ENCODE measurements around the gene TBC1D22A. TPM values are rescaled to one million over a fixed set of nuclear protein-coding genes. Genes with fewer than 3 reads are reported as not detected.
A peak's percentile ranks its signal among the peaks of the same experiment; 100 is the strongest.

Gene TBC1D22A
- total RNA-seq, 2 donors from 2014 or later: 21.5 to 23.1 TPM

DNA sequence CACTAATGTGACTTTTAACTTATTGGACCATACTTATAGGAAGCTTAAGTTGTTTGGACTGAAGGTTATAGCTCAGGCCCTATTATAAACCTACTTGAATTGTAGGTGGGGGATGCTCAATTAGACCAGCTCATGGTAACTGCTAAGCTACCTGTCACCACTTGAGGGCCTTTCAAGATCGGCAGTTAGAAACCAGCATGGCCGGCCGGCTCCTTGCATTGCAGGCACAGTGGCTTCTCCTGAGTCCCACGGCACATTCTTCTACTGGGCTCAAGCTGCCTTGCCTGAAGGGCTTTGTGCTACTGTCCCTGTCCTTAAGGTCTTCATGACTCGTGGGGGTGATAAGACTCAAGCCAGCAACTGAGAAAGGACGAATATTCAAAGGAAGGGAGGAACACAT is 70.8 kb downstream of the TBC1D22A start:
- 32 to 39% methylated on average over 6 of the region's 6 CpGs for WGBS, 2 donors
- Histone ChIP-seq H3K4me1 (peaks cover 18% of the 10 kb centered on the region), H3K9me3 (no peaks in the 10 kb centered on the region), H3K27ac (no peak overlapping the region), H3K27me3 (no peaks in the 10 kb centered on the region), H3K4me3 (no peak overlapping the region), H3K36me3 (replicated peaks in 1 of 2; ENCODE audit: insufficient read depth in 1 of 2, low read depth in 2 of 2) (no peaks in the 10 kb centered on the region)
- intact Hi-C loops (cut with DNase I): no loop called here
- peak; percentile 48 for ATAC-seq
- peak; percentile 62 to 74 (median 66) for DNase-seq
- no peak for TF ChIP-seq POLR2A (IDR thresholded peaks at IDR 0.05)
- TF ChIP-seq, protein P1, sequence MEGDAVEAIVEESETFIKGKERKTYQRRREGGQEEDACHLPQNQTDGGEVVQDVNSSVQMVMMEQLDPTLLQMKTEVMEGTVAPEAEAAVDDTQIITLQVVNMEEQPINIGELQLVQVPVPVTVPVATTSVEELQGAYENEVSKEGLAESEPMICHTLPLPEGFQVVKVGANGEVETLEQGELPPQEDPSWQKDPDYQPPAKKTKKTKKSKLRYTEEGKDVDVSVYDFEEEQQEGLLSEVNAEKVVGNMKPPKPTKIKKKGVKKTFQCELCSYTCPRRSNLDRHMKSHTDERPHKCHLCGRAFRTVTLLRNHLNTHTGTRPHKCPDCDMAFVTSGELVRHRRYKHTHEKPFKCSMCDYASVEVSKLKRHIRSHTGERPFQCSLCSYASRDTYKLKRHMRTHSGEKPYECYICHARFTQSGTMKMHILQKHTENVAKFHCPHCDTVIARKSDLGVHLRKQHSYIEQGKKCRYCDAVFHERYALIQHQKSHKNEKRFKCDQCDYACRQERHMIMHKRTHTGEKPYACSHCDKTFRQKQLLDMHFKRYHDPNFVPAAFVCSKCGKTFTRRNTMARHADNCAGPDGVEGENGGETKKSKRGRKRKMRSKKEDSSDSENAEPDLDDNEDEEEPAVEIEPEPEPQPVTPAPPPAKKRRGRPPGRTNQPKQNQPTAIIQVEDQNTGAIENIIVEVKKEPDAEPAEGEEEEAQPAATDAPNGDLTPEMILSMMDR (IDR thresholded peaks at IDR 0.05): peak in 6 of 7 experiments; percentile 36 to 61 (median 51)

GRCh38 chr22:46834021-46834737 is 71.7 kb downstream of the TBC1D22A start:
- H3K27ac ChIP-seq: no peak overlapping the region
- no peak overlapping the region for H3K4me3 ChIP-seq
- ATAC-seq: no peak
- no peaks in the 10 kb centered on the region for H3K36me3 ChIP-seq (replicated peaks in 1 of 2; ENCODE audit: insufficient read depth in 1 of 2, low read depth in 2 of 2)
- 91 to 100% methylated on average over 1 of the region's 1 CpG for WGBS, 2 donors
- H3K27me3 ChIP-seq: no peaks in the 10 kb centered on the region
- intact Hi-C loops (cut with DNase I): no loop called here
- no peak for DNase-seq
- TF ChIP-seq, protein P1 (IDR thresholded peaks at IDR 0.05): no peak
- no peak for TF ChIP-seq POLR2A (IDR thresholded peaks at IDR 0.05)
- H3K4me1 ChIP-seq: peaks cover 14% of the 10 kb centered on the region
- no peaks in the 10 kb centered on the region for H3K9me3 ChIP-seq

GRCh38 chr22:46835288-46835687 is 72.8 kb downstream of the TBC1D22A start:
- Histone ChIP-seq H3K36me3 (replicated peaks in 1 of 2; ENCODE audit: insufficient read depth in 1 of 2, low read depth in 2 of 2) (no peaks in the 10 kb centered on the region), H3K27ac (no peak overlapping the region), H3K9me3 (no peaks in the 10 kb centered on the region), H3K4me3 (no peak overlapping the region), H3K27me3 (no peaks in the 10 kb centered on the region), H3K4me1 (peaks cover 4% of the 10 kb centered on the region)
- DNase-seq (no peak), ATAC-seq (no peak)
- 88 to 97% methylated on average over 2 of the region's 2 CpGs for WGBS, 2 donors
- intact Hi-C loops (cut with DNase I): no loop called here
- no peak for TF ChIP-seq POLR2A (IDR thresholded peaks at IDR 0.05)
- TF ChIP-seq, protein P1 (IDR thresholded peaks at IDR 0.05): no peak

DNA sequence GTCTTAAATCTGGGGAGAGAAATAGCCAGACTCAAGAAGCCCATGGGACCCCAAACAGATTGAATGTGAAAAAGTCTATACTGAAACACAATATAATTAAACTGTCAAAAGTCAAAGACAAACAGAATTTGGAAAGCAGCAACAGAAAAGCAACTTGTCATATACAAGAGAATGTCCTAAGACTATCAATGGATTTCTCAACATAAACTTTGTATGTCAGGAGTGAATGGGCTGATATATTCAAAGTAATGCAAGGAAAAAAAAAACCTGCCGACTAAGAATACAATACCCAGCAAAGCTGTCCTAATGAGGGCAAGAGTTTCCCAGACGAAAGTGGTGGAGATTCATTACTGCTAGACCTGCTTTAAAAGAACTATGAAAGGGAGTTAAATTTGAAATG is 73.2 kb downstream of the TBC1D22A start:
- H3K4me1 ChIP-seq: no peaks in the 10 kb centered on the region
- H3K36me3 ChIP-seq (replicated peaks in 1 of 2; ENCODE audit: insufficient read depth in 1 of 2, low read depth in 2 of 2): no peaks in the 10 kb centered on the region
- 88 to 100% methylated on average over 2 of the region's 2 CpGs for WGBS, 2 donors
- H3K27ac ChIP-seq: no peak overlapping the region
- no peaks in the 10 kb centered on the region for H3K9me3 ChIP-seq
- no peak for ATAC-seq
- H3K4me3 ChIP-seq: no peak overlapping the region
- intact Hi-C loops (cut with DNase I): no loop called here
- H3K27me3 ChIP-seq: no peaks in the 10 kb centered on the region
- no peak for DNase-seq
- TF ChIP-seq POLR2A (IDR thresholded peaks at IDR 0.05): no peak
- TF ChIP-seq, protein P1 (IDR thresholded peaks at IDR 0.05): no peak

DNA sequence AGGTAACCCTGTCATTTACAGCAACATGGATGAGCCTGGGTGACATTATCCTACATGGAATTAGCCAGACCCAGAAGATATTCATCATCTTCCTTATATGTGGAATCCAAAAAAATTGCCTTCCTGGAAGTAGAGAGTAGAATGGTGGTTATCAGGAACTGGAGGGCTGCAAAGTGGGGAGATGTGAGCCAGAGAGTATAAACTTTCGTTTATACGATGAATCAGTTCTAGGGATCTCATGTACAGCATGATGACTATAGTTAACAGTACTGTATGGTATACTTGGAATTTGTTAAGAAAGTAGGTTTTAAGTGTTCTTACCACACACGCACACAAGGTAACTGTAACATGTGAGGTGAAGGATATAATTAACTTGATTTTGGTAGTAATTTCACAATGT is 79.1 kb downstream of the TBC1D22A start:
- Histone ChIP-seq H3K4me3 (no peak overlapping the region), H3K27me3 (no peaks in the 10 kb centered on the region), H3K27ac (no peak overlapping the region), H3K9me3 (no peaks in the 10 kb centered on the region), H3K36me3 (replicated peaks in 1 of 2; ENCODE audit: insufficient read depth in 1 of 2, low read depth in 2 of 2) (no peaks in the 10 kb centered on the region), H3K4me1 (no peaks in the 10 kb centered on the region)
- TF ChIP-seq POLR2A (IDR thresholded peaks at IDR 0.05): no peak
- TF ChIP-seq, protein P1 (IDR thresholded peaks at IDR 0.05): no peak
- WGBS, 2 donors: 76 to 84% methylated on average over 3 of the region's 3 CpGs
- intact Hi-C loops (cut with DNase I): no loop called here
- no peak for DNase-seq
- no peak for ATAC-seq
